ENCODE results near the gene KLHL14. TPM values are rescaled to one million over a fixed set of nuclear protein-coding genes. Genes with fewer than 3 reads are reported as not detected.

Gene KLHL14
- total and polyA plus RNA-seq, 2 experiments from 2014 or later: 0.44 to 1.9 TPM

GRCh38 chr18:32629981-32630700, 142.7 kb downstream of the KLHL14 start:
- no peaks in the 10 kb centered on the region for H4K20me1 ChIP-seq (replicated peaks; ENCODE audit: insufficient read depth)
- H2AFZ ChIP-seq: no peak overlapping the region
- no peak for ATAC-seq
- no peak overlapping the region for H3K27ac ChIP-seq (ENCODE audit: low read depth)
- H3K36me3 Mint-ChIP-seq (ENCODE audit: low read depth): no peaks in the 10 kb centered on the region
- TF ChIP-seq ETS1 (IDR thresholded peaks at IDR 0.05) (no peak), ZNF462 (CRISPR knock-in tag; IDR thresholded peaks at IDR 0.05) (no peak), CREB1 (CRISPR knock-in tag; IDR thresholded peaks at IDR 0.05; ENCODE audit: low read depth) (no peak), REST (IDR thresholded peaks at IDR 0.05; ENCODE audit: unreplicated experiment) (no peak), STAT1 (IDR thresholded peaks at IDR 0.05; ENCODE audit: unreplicated experiment) (no peak), NANOG (IDR thresholded peaks at IDR 0.05; ENCODE audit: borderline replicate concordance) (no peak), JUNB (IDR thresholded peaks at IDR 0.05; ENCODE audit: unreplicated experiment) (no peak), CTCF (conservative IDR thresholded peaks at IDR 0.05; ENCODE audit: low read depth in 2 of 2) (no peak), EZH2phosphoT487 (IDR thresholded peaks at IDR 0.05; ENCODE audit: unreplicated experiment) (no peak), EZH2 (IDR thresholded peaks at IDR 0.05; ENCODE audit: low read depth, unreplicated experiment) (no peak), ZNF331 (CRISPR knock-in tag; IDR thresholded peaks at IDR 0.05; ENCODE audit: low read depth) (no peak), ZNF114 (CRISPR knock-in tag; IDR thresholded peaks at IDR 0.05) (no peak), POLR2AphosphoS5 (IDR thresholded peaks at IDR 0.05; ENCODE audit: low read depth) (no peak)
- no peak overlapping the region for H3K27ac Mint-ChIP-seq
- H3K9me3 Mint-ChIP-seq: no peaks in the 10 kb centered on the region
- H3K9me2 ChIP-seq (ENCODE audit: insufficient read depth): peaks cover 7% of the 10 kb centered on the region; the same call in 1 of the 2 replicates
- H3K27me3 Mint-ChIP-seq (ENCODE audit: insufficient read depth, low read depth, poor library complexity): no peaks in the 10 kb centered on the region
- no peak overlapping the region for H3K4me2 ChIP-seq
- no peak overlapping the region for H3K4me3 Mint-ChIP-seq
- H3K27me3 ChIP-seq (ENCODE audit: insufficient read depth): no peaks in the 10 kb centered on the region
- H3F3A ChIP-seq (replicated peaks; ENCODE audit: low read depth): no peaks in the 10 kb centered on the region
- H3K4me1 ChIP-seq (ENCODE audit: insufficient read depth): no peaks in the 10 kb centered on the region
- 0 out of 3 replicates have a peak, but pooled peaks cover 2% of the 10 kb centered on the region for H3K4me1 Mint-ChIP-seq
- H3K79me2 ChIP-seq (replicated peaks; ENCODE audit: insufficient read depth): no peaks in the 10 kb centered on the region
- DNase-seq (ENCODE audit: low spot score): no peak
- H3K36me3 ChIP-seq (ENCODE audit: insufficient read depth): no peaks in the 10 kb centered on the region
- H3K4me3 ChIP-seq: no peak overlapping the region

All from GM23338 (cell line).